K562 (cell line): ENCODE data around the gene PIEZO2. TPM values are rescaled to one million over a fixed set of nuclear protein-coding genes. Genes with fewer than 3 reads are reported as not detected.

Experiments
- polyA plus RNA-seq, 8 experiments: library from polyadenylated mRNA; depleted of rRNA in 4 of 8; stranded (reverse) in 5 of 8; unstranded in 3 of 8; fragments of >200 nt; fragmentation: Nextera tagmentation in 2 of 8; fragmentation: Illumina TruSeq in 1 of 8; extraction: Ambion mirVana in 2 of 8; extraction: Trizol in 1 of 8; gene quantifications; 2 replicates each; pipeline versions ENCODE4 v1.2.1 to v1.2.3, GENCODE V29; 2011 to 2014; ENCODE audit warnings: inconsistent platforms in 1 of 8, missing spikeins in 1 of 8
- total RNA-seq, 7 experiments: library from RNA; depleted of rRNA in 6 of 7; stranded (reverse); fragments of >200 nt in 6 of 7; fragmentation: Illumina TruSeq in 2 of 7; extraction: Trizol in 2 of 7; gene quantifications; 2 replicates each; pipeline versions ENCODE4 v1.2.1 to v1.2.3, GENCODE V29; 2011 to 2021; ENCODE audit warnings: low replicate concordance in 1 of 7
- TF ChIP-seq, protein P1 (sequence below): fragments of 450-650 bp; IDR thresholded peaks from 2 replicates; pipeline ENCODE4 v1.6.1; 2016; ENCODE audit warnings: mild to moderate bottlenecking, moderate library complexity

Gene PIEZO2
- total and polyA plus RNA-seq, 9 of the 15 experiments (the other 6 are each of a cell fraction or from before 2014, with no cell fraction given), result 0.54 to 4.1 (median 2.0) TPM

- TF ChIP-seq, protein P1, sequence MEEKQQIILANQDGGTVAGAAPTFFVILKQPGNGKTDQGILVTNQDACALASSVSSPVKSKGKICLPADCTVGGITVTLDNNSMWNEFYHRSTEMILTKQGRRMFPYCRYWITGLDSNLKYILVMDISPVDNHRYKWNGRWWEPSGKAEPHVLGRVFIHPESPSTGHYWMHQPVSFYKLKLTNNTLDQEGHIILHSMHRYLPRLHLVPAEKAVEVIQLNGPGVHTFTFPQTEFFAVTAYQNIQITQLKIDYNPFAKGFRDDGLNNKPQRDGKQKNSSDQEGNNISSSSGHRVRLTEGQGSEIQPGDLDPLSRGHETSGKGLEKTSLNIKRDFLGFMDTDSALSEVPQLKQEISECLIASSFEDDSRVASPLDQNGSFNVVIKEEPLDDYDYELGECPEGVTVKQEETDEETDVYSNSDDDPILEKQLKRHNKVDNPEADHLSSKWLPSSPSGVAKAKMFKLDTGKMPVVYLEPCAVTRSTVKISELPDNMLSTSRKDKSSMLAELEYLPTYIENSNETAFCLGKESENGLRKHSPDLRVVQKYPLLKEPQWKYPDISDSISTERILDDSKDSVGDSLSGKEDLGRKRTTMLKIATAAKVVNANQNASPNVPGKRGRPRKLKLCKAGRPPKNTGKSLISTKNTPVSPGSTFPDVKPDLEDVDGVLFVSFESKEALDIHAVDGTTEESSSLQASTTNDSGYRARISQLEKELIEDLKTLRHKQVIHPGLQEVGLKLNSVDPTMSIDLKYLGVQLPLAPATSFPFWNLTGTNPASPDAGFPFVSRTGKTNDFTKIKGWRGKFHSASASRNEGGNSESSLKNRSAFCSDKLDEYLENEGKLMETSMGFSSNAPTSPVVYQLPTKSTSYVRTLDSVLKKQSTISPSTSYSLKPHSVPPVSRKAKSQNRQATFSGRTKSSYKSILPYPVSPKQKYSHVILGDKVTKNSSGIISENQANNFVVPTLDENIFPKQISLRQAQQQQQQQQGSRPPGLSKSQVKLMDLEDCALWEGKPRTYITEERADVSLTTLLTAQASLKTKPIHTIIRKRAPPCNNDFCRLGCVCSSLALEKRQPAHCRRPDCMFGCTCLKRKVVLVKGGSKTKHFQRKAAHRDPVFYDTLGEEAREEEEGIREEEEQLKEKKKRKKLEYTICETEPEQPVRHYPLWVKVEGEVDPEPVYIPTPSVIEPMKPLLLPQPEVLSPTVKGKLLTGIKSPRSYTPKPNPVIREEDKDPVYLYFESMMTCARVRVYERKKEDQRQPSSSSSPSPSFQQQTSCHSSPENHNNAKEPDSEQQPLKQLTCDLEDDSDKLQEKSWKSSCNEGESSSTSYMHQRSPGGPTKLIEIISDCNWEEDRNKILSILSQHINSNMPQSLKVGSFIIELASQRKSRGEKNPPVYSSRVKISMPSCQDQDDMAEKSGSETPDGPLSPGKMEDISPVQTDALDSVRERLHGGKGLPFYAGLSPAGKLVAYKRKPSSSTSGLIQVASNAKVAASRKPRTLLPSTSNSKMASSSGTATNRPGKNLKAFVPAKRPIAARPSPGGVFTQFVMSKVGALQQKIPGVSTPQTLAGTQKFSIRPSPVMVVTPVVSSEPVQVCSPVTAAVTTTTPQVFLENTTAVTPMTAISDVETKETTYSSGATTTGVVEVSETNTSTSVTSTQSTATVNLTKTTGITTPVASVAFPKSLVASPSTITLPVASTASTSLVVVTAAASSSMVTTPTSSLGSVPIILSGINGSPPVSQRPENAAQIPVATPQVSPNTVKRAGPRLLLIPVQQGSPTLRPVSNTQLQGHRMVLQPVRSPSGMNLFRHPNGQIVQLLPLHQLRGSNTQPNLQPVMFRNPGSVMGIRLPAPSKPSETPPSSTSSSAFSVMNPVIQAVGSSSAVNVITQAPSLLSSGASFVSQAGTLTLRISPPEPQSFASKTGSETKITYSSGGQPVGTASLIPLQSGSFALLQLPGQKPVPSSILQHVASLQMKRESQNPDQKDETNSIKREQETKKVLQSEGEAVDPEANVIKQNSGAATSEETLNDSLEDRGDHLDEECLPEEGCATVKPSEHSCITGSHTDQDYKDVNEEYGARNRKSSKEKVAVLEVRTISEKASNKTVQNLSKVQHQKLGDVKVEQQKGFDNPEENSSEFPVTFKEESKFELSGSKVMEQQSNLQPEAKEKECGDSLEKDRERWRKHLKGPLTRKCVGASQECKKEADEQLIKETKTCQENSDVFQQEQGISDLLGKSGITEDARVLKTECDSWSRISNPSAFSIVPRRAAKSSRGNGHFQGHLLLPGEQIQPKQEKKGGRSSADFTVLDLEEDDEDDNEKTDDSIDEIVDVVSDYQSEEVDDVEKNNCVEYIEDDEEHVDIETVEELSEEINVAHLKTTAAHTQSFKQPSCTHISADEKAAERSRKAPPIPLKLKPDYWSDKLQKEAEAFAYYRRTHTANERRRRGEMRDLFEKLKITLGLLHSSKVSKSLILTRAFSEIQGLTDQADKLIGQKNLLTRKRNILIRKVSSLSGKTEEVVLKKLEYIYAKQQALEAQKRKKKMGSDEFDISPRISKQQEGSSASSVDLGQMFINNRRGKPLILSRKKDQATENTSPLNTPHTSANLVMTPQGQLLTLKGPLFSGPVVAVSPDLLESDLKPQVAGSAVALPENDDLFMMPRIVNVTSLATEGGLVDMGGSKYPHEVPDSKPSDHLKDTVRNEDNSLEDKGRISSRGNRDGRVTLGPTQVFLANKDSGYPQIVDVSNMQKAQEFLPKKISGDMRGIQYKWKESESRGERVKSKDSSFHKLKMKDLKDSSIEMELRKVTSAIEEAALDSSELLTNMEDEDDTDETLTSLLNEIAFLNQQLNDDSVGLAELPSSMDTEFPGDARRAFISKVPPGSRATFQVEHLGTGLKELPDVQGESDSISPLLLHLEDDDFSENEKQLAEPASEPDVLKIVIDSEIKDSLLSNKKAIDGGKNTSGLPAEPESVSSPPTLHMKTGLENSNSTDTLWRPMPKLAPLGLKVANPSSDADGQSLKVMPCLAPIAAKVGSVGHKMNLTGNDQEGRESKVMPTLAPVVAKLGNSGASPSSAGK, result no peak
Measured at GRCh38 chr18:10985689-10986088, 163.7 kb downstream of the PIEZO2 start (continued).
